ENCODE data around the gene YOD1. TPM values are rescaled to one million over a fixed set of nuclear protein-coding genes. Genes with fewer than 3 reads are reported as not detected.

YOD1 gene
- total and polyA plus RNA-seq, 2 of the 13 experiments (the other 11 are each of a cell fraction or from before 2014, with no cell fraction given) = 3.4 to 9.1 TPM

DNA sequence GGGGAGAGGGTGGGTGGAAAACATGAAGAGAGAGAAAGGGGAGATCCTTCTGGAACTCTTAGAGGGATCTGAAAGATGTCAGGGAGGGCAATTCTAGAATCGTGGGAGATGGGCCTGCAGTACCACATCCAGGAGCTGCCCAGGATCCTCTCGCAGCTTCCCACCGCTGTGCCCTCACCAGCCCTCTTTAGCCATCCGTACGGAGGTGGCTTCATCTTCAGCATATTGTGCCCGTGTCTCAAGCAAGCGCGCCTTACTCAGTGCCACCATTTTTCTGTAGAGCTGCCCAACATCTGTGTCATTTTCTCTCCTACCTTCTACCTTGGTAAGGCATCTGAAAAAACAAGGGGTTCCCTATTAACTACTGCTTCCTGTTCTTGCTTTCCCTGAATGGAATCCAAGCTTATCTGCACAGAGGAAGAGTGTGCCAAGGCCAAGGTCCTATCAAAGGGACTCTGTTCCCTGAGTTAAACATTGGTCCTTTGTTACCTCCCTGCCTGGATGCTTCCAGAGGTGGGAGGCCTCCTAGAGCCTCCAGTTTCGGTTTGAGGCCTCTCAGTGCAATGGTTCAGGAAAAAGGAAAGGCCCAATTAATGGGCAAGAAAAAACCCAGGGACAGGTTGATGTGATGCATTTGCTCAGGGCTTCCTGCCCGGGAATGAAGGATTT is 41.7 kb downstream of the YOD1 start (continued):
- TF ChIP-seq ZNF354B (CRISPR knock-in tag; IDR thresholded peaks at IDR 0.05) = no peak
- peak; percentile 45 for TF ChIP-seq CEBPG (CRISPR knock-in tag; IDR thresholded peaks at IDR 0.05)
- TF ChIP-seq SOX5 (CRISPR knock-in tag; IDR thresholded peaks at IDR 0.05; ENCODE audit: borderline replicate concordance) = peak; percentile 85
- TF ChIP-seq, protein P1, sequence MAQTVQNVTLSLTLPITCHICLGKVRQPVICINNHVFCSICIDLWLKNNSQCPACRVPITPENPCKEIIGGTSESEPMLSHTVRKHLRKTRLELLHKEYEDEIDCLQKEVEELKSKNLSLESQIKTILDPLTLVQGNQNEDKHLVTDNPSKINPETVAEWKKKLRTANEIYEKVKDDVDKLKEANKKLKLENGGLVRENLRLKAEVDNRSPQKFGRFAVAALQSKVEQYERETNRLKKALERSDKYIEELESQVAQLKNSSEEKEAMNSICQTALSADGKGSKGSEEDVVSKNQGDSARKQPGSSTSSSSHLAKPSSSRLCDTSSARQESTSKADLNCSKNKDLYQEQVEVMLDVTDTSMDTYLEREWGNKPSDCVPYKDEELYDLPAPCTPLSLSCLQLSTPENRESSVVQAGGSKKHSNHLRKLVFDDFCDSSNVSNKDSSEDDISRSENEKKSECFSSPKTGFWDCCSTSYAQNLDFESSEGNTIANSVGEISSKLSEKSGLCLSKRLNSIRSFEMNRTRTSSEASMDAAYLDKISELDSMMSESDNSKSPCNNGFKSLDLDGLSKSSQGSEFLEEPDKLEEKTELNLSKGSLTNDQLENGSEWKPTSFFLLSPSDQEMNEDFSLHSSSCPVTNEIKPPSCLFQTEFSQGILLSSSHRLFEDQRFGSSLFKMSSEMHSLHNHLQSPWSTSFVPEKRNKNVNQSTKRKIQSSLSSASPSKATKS (CRISPR knock-in tag; IDR thresholded peaks at IDR 0.05) = no peak
- no peak for TF ChIP-seq ZNF768 (CRISPR knock-in tag; IDR thresholded peaks at IDR 0.05)
- TF ChIP-seq RCOR2 (CRISPR knock-in tag; IDR thresholded peaks at IDR 0.05) = peak; percentile 90
- TF ChIP-seq, protein P2, sequence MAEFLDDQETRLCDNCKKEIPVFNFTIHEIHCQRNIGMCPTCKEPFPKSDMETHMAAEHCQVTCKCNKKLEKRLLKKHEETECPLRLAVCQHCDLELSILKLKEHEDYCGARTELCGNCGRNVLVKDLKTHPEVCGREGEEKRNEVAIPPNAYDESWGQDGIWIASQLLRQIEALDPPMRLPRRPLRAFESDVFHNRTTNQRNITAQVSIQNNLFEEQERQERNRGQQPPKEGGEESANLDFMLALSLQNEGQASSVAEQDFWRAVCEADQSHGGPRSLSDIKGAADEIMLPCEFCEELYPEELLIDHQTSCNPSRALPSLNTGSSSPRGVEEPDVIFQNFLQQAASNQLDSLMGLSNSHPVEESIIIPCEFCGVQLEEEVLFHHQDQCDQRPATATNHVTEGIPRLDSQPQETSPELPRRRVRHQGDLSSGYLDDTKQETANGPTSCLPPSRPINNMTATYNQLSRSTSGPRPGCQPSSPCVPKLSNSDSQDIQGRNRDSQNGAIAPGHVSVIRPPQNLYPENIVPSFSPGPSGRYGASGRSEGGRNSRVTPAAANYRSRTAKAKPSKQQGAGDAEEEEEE (CRISPR knock-in tag; IDR thresholded peaks at IDR 0.05; ENCODE audit: borderline replicate concordance) = no peak
- peak; percentile 54; the same call in 1 of the 2 replicates for TF ChIP-seq ZNF331 (CRISPR knock-in tag; IDR thresholded peaks at IDR 0.05)
- TF ChIP-seq, protein P3, sequence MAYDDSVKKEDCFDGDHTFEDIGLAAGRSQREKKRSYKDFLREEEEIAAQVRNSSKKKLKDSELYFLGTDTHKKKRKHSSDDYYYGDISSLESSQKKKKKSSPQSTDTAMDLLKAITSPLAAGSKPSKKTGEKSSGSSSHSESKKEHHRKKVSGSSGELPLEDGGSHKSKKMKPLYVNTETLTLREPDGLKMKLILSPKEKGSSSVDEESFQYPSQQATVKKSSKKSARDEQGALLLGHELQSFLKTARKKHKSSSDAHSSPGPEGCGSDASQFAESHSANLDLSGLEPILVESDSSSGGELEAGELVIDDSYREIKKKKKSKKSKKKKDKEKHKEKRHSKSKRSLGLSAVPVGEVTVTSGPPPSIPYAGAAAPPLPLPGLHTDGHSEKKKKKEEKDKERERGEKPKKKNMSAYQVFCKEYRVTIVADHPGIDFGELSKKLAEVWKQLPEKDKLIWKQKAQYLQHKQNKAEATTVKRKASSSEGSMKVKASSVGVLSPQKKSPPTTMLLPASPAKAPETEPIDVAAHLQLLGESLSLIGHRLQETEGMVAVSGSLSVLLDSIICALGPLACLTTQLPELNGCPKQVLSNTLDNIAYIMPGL (CRISPR knock-in tag; IDR thresholded peaks at IDR 0.05; ENCODE audit: borderline replicate concordance in 1 of 2, low read depth in 1 of 2) = 0 out of 4 replicates have a peak, but pooled peaks of 1 of the 2 experiments have one; percentile 33
- TF ChIP-seq ZNF644 (CRISPR knock-in tag; IDR thresholded peaks at IDR 0.05; ENCODE audit: low read depth) = peak; percentile 73; the same call in 1 of the 2 replicates
- TF ChIP-seq GZF1 (CRISPR knock-in tag; IDR thresholded peaks at IDR 0.05) = no peak
- peak; percentile 37; the same call in 1 of the 2 replicates for TF ChIP-seq RXRA (CRISPR knock-in tag; IDR thresholded peaks at IDR 0.05)
- 0 out of 2 replicates have a peak, but pooled peaks have one; percentile 17 for TF ChIP-seq CBFB (CRISPR knock-in tag; IDR thresholded peaks at IDR 0.05)
- TF ChIP-seq, protein P4, sequence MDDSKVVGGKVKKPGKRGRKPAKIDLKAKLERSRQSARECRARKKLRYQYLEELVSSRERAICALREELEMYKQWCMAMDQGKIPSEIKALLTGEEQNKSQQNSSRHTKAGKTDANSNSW (CRISPR knock-in tag; IDR thresholded peaks at IDR 0.05; ENCODE audit: borderline replicate concordance) = no peak
- TF ChIP-seq, protein P5, sequence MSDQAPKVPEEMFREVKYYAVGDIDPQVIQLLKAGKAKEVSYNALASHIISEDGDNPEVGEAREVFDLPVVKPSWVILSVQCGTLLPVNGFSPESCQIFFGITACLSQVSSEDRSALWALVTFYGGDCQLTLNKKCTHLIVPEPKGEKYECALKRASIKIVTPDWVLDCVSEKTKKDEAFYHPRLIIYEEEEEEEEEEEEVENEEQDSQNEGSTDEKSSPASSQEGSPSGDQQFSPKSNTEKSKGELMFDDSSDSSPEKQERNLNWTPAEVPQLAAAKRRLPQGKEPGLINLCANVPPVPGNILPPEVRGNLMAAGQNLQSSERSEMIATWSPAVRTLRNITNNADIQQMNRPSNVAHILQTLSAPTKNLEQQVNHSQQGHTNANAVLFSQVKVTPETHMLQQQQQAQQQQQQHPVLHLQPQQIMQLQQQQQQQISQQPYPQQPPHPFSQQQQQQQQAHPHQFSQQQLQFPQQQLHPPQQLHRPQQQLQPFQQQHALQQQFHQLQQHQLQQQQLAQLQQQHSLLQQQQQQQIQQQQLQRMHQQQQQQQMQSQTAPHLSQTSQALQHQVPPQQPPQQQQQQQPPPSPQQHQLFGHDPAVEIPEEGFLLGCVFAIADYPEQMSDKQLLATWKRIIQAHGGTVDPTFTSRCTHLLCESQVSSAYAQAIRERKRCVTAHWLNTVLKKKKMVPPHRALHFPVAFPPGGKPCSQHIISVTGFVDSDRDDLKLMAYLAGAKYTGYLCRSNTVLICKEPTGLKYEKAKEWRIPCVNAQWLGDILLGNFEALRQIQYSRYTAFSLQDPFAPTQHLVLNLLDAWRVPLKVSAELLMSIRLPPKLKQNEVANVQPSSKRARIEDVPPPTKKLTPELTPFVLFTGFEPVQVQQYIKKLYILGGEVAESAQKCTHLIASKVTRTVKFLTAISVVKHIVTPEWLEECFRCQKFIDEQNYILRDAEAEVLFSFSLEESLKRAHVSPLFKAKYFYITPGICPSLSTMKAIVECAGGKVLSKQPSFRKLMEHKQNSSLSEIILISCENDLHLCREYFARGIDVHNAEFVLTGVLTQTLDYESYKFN (CRISPR knock-in tag; conservative IDR thresholded peaks at IDR 0.05) = peak; percentile 84
- TF ChIP-seq DMAP1 (CRISPR knock-in tag; IDR thresholded peaks at IDR 0.05) = peak; percentile 21; the same call in 1 of the 2 replicates
- no peak for TF ChIP-seq POLR2AphosphoS5 (IDR thresholded peaks at IDR 0.05; ENCODE audit: low read depth, low read length)
- TF ChIP-seq NPAS2 (CRISPR knock-in tag; IDR thresholded peaks at IDR 0.05; ENCODE audit: borderline replicate concordance) = no peak
- TF ChIP-seq KDM6A (CRISPR knock-in tag; IDR thresholded peaks at IDR 0.05; ENCODE audit: low read depth) = peak; percentile 60
- TF ChIP-seq, protein P6, sequence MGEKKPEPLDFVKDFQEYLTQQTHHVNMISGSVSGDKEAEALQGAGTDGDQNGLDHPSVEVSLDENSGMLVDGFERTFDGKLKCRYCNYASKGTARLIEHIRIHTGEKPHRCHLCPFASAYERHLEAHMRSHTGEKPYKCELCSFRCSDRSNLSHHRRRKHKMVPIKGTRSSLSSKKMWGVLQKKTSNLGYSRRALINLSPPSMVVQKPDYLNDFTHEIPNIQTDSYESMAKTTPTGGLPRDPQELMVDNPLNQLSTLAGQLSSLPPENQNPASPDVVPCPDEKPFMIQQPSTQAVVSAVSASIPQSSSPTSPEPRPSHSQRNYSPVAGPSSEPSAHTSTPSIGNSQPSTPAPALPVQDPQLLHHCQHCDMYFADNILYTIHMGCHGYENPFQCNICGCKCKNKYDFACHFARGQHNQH (CRISPR knock-in tag; IDR thresholded peaks at IDR 0.05) = peak; percentile 61
